ENCODE data around the gene GCNA.

Gene GCNA

GRCh38 chrX:71612256-71612655, 34.0 kb downstream of the GCNA start:
- no peak for DNase-seq (ENCODE audit: low read depth in 1 of 2, low spot score in 1 of 2)

GRCh38 chrX:71615056-71615455, 36.8 kb downstream of the GCNA start:
- DNase-seq (ENCODE audit: low read depth in 1 of 2, low spot score in 1 of 2): no peak

- DNase-seq (ENCODE audit: low read depth in 1 of 2, low spot score in 1 of 2): no peak
Measured at GRCh38 chrX:71615954-71616353, 37.7 kb downstream of the GCNA start.

- DNase-seq (ENCODE audit: low read depth in 1 of 2, low spot score in 1 of 2): no peak
Measured at GRCh38 chrX:71616672-71617529, 38.7 kb downstream of the GCNA start.

- DNase-seq (ENCODE audit: low read depth in 1 of 2, low spot score in 1 of 2): no peak
Measured at GRCh38 chrX:71617742-71618141, 39.5 kb downstream of the GCNA start.

- DNase-seq (ENCODE audit: low read depth in 1 of 2, low spot score in 1 of 2): peak in 1 of 2 donors; percentile 61
Measured at GRCh38 chrX:71618303-71618721, 40.1 kb downstream of the GCNA start, which contains the start of gene CXCR3. Gene CXCR3, minus strand, starts transcription at chrX:71618511. Its CDS starts 62 bp downstream, at chrX:71618449.

- no peak for DNase-seq (ENCODE audit: low read depth in 1 of 2, low spot score in 1 of 2)
Measured at GRCh38 chrX:71618787-71619186, 40.5 kb downstream of the GCNA start.

- peak in 1 of 2 donors; percentile 55 for DNase-seq (ENCODE audit: low read depth in 1 of 2, low spot score in 1 of 2)
Measured at GRCh38 chrX:71619193-71619592, 41.0 kb downstream of the GCNA start.

- DNase-seq (ENCODE audit: low read depth in 1 of 2, low spot score in 1 of 2): no peak
Measured at GRCh38 chrX:71619986-71620385, 41.7 kb downstream of the GCNA start.

GRCh38 chrX:71621603-71622002, 43.4 kb downstream of the GCNA start:
- DNase-seq (ENCODE audit: low read depth in 1 of 2, low spot score in 1 of 2): no peak

- no peak for DNase-seq (ENCODE audit: low read depth in 1 of 2, low spot score in 1 of 2)
Measured at GRCh38 chrX:71622032-71622575, 43.9 kb downstream of the GCNA start.

- DNase-seq (ENCODE audit: low read depth in 1 of 2, low spot score in 1 of 2): peak; percentile 39 to 66
Measured at GRCh38 chrX:71622576-71623450, 44.6 kb downstream of the GCNA start.

GRCh38 chrX:71623714-71624113, 45.5 kb downstream of the GCNA start:
- DNase-seq (ENCODE audit: low read depth in 1 of 2, low spot score in 1 of 2): no peak

- DNase-seq (ENCODE audit: low read depth in 1 of 2, low spot score in 1 of 2): no peak
Measured at GRCh38 chrX:71625471-71625870, 47.2 kb downstream of the GCNA start.

GRCh38 chrX:71626576-71626975, 48.3 kb downstream of the GCNA start:
- DNase-seq (ENCODE audit: low read depth in 1 of 2, low spot score in 1 of 2): no peak

- no peak for DNase-seq (ENCODE audit: low read depth in 1 of 2, low spot score in 1 of 2)
Measured at GRCh38 chrX:71627588-71628404, 49.6 kb downstream of the GCNA start.

- DNase-seq (ENCODE audit: low read depth in 1 of 2, low spot score in 1 of 2): no peak
Measured at GRCh38 chrX:71629467-71629866, 51.2 kb downstream of the GCNA start.

- DNase-seq (ENCODE audit: low read depth in 1 of 2, low spot score in 1 of 2): no peak
Measured at GRCh38 chrX:71632923-71633657, 54.9 kb downstream of the GCNA start.

GRCh38 chrX:71634366-71634765, 56.1 kb downstream of the GCNA start:
- DNase-seq (ENCODE audit: low read depth in 1 of 2, low spot score in 1 of 2): no peak

Data from activated T-helper 1 cell treated with anti-CD3 and anti-CD28 coated beads, Interleukin-2, amount 50 U/mL, for 16 hours (primary cell).